Measurements from ENCODE around the gene CTXN1. TPM values are rescaled to one million over a fixed set of nuclear protein-coding genes. Genes with fewer than 3 reads are reported as not detected.

The CTXN1 gene
- total RNA-seq, 2 donors from 2014 or later, result 60.1 to 87.2 TPM

DNA sequence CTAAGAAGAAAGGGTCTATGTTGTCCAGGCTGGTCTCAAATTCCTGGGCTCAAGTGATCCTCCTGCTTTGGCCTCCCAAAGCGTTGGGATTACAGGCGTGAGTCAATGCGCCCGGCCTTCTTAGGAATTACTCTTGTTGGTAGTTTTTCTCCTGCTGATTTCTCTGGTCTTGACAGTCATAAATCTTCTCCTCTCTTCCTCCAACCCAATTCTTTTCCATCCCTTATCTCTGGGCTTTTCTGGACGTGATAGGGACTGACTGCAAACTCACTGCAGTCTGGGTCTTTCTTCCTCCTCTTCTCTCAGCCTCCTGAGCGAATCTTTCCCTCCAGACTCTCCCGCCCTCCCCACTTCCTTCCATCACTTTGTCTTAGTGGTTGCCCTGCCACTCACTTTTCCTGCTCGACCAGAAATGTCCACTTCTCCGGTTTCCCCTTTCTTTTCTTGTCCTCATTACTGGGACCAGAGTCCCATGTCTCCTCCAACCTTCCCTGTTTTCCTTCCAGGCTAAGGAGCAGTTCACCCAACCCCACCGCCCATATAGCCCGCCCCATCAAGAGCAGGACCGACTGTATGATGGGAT is 39.4 kb upstream of the CTXN1 start:
- DNase-seq, result no peak
- Mint-ChIP-seq H3K36me3 (ENCODE audit: low read depth) (peaks cover 65% of the 10 kb centered on the region), H3K27me3 (ENCODE audit: insufficient read depth) (no peaks in the 10 kb centered on the region), H3K4me1 (peaks cover 5% of the 10 kb centered on the region), H3K9me3 (no peaks in the 10 kb centered on the region), H3K4me3 (no peak overlapping the region), H3K27ac (no peak overlapping the region)
- no peaks in the 10 kb centered on the region for H3K9me3 ChIP-seq (ENCODE audit: control insufficient read depth, low read length)
- no peak overlapping the region for H3K4me3 ChIP-seq (ENCODE audit: low read length)
- no peaks in the 10 kb centered on the region for H3K27me3 ChIP-seq (ENCODE audit: control insufficient read depth, insufficient read depth, low read length, poor library complexity, severe bottlenecking)
- no peak overlapping the region for H3K27ac ChIP-seq (ENCODE audit: low read depth, low read length)
- 92 to 94% methylated on average over 12 of the region's 12 CpGs for WGBS, 2 experiments (ENCODE audit: insufficient coverage in 1 of 2, insufficient read length in 1 of 2)
- peaks cover 7% of the 10 kb centered on the region for H3K4me1 ChIP-seq (ENCODE audit: control insufficient read depth, insufficient read depth, low read length)
- H3K36me3 ChIP-seq (ENCODE audit: control insufficient read depth, insufficient read depth, low read length), result peaks cover 82% of the 10 kb centered on the region
- H3K9ac ChIP-seq (ENCODE audit: extremely low read depth, low read length, poor library complexity, severe bottlenecking), result no peak overlapping the region
- TF ChIP-seq, protein P1, sequence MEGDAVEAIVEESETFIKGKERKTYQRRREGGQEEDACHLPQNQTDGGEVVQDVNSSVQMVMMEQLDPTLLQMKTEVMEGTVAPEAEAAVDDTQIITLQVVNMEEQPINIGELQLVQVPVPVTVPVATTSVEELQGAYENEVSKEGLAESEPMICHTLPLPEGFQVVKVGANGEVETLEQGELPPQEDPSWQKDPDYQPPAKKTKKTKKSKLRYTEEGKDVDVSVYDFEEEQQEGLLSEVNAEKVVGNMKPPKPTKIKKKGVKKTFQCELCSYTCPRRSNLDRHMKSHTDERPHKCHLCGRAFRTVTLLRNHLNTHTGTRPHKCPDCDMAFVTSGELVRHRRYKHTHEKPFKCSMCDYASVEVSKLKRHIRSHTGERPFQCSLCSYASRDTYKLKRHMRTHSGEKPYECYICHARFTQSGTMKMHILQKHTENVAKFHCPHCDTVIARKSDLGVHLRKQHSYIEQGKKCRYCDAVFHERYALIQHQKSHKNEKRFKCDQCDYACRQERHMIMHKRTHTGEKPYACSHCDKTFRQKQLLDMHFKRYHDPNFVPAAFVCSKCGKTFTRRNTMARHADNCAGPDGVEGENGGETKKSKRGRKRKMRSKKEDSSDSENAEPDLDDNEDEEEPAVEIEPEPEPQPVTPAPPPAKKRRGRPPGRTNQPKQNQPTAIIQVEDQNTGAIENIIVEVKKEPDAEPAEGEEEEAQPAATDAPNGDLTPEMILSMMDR (conservative IDR thresholded peaks at IDR 0.05), result no peak

DNA sequence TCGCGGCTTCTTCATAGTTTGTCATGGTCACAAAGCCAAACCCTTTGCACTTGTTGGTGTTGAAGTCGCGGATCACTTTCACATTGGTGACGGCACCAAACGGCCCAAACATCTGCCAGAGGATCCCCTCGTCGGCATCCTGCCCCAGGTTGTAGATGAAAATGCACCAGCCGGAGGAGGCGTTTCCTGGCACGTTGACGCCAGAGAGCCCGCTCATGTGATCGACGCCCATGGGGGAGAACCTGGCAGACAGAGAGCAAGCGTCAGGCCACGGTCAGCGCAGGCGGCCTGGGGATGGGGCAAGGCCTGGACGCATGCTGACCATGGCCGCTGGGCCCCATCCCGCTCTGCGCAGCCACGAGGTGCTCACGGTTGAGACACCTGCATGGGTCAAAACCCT is 37.6 kb upstream of the CTXN1 start:
- H3K4me1 Mint-ChIP-seq, result peaks cover 5% of the 10 kb centered on the region

DNA sequence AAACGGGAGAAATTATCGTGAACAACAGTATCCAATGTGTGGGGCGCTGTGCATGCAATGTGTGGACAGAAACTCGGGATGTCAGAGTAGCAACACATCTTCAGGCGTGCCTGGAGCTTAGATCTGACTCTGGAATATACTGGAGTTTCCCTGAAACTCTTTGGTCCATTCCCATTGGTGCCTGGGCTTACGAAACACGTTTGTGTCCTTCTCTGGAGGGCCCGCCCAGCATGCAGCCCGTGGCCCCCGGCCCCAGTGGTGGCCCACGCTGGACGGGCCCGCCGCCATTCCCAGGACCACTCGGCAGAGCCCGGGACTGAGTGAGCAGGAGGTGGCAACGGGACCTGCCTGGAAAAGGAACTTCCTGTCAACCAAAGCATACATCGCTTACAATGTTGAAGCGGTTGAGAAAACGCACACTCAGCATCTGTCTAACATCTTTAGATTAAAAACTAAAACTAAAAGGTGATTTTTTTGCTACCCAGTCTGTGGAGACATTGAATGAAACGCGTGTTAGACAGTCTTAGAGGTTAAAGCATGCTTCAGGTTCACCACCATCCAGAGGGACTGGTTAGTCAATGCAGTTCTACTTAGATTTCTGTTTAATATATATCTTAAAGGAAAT is 36.8 kb upstream of the CTXN1 start:
- H3K27me3 Mint-ChIP-seq (ENCODE audit: insufficient read depth), result no peaks in the 10 kb centered on the region
- peaks cover 5% of the 10 kb centered on the region for H3K4me1 Mint-ChIP-seq
- no peak for DNase-seq
- 94 to 96% methylated on average over 13 to 22 of the region's 22 CpGs for whole genome bisulfite sequencing, 2 experiments (ENCODE audit: insufficient coverage in 1 of 2, insufficient read length in 1 of 2)
- peaks cover 7% of the 10 kb centered on the region for H3K4me1 ChIP-seq (ENCODE audit: control insufficient read depth, insufficient read depth, low read length)
- no peak overlapping the region for H3K27ac Mint-ChIP-seq
- peaks cover 49% of the 10 kb centered on the region for H3K36me3 Mint-ChIP-seq (ENCODE audit: low read depth)
- no peak overlapping the region for H3K27ac ChIP-seq (ENCODE audit: low read depth, low read length)
- no peak overlapping the region for H3K4me3 Mint-ChIP-seq
- no peaks in the 10 kb centered on the region for H3K9me3 ChIP-seq (ENCODE audit: control insufficient read depth, low read length)
- TF ChIP-seq, protein P1 (conservative IDR thresholded peaks at IDR 0.05), result no peak
- H3K9me3 Mint-ChIP-seq, result no peaks in the 10 kb centered on the region
- H3K9ac ChIP-seq (ENCODE audit: extremely low read depth, low read length, poor library complexity, severe bottlenecking), result no peak overlapping the region
- no peak overlapping the region for H3K4me3 ChIP-seq (ENCODE audit: low read length)
- H3K27me3 ChIP-seq (ENCODE audit: control insufficient read depth, insufficient read depth, low read length, poor library complexity, severe bottlenecking), result no peaks in the 10 kb centered on the region
- peaks cover 82% of the 10 kb centered on the region for H3K36me3 ChIP-seq (ENCODE audit: control insufficient read depth, insufficient read depth, low read length)

More for the DNA sequence above, 37.6 kb upstream of the CTXN1 start:
- H3K27me3 Mint-ChIP-seq (ENCODE audit: insufficient read depth), result no peaks in the 10 kb centered on the region
- no peak overlapping the region for H3K4me3 Mint-ChIP-seq
- H3K27ac Mint-ChIP-seq, result peak overlapping the region; percentile 28
- no peaks in the 10 kb centered on the region for H3K9me3 Mint-ChIP-seq
- Histone ChIP-seq H3K4me3 (ENCODE audit: low read length) (no peak overlapping the region), H3K36me3 (ENCODE audit: control insufficient read depth, insufficient read depth, low read length) (peaks cover 83% of the 10 kb centered on the region), H3K27ac (ENCODE audit: low read depth, low read length) (no peak overlapping the region), H3K27me3 (ENCODE audit: control insufficient read depth, insufficient read depth, low read length, poor library complexity, severe bottlenecking) (no peaks in the 10 kb centered on the region), H3K4me1 (ENCODE audit: control insufficient read depth, insufficient read depth, low read length) (peaks cover 7% of the 10 kb centered on the region), H3K9ac (ENCODE audit: extremely low read depth, low read length, poor library complexity, severe bottlenecking) (no peak overlapping the region), H3K9me3 (ENCODE audit: control insufficient read depth, low read length) (no peaks in the 10 kb centered on the region)
- TF ChIP-seq, protein P1 (conservative IDR thresholded peaks at IDR 0.05), result no peak
- DNase-seq, result no peak
- peaks cover 54% of the 10 kb centered on the region for H3K36me3 Mint-ChIP-seq (ENCODE audit: low read depth)
- WGBS, 2 experiments (ENCODE audit: insufficient coverage in 1 of 2, insufficient read length in 1 of 2), result 95 to 97% methylated on average over 16 to 25 of the region's 25 CpGs

All from endodermal cell (in vitro differentiated cells).